Smooth muscle cell (in vitro differentiated cells): Measurements from ENCODE around the gene APBA2. TPM values are rescaled to one million over a fixed set of nuclear protein-coding genes. Genes with fewer than 3 reads are reported as not detected.

Source experiments
- DNase-seq: peaks from one replicate; lab custom pipeline; 2025; ENCODE audit not compliant: unreplicated experiment; lab: John Stamatoyannopoulos, UW
- H2AFZ ChIP-seq: fragments of 200-600 bp; sonication (generic); 2 replicates; pipeline ENCODE4 v1.6.0; 2016; ENCODE audit warnings: antibody characterized with exemption, low read depth, mild to moderate bottlenecking
- H3F3A ChIP-seq: fragments of 200-600 bp; sonication (generic); 2 replicates; pipeline ENCODE4 v1.6.0; 2017; ENCODE audit warnings: antibody characterized with exemption, low read depth
- H3K27ac ChIP-seq: fragments of 200-600 bp; sonication (generic); 2 replicates; pipeline ENCODE4 v1.5.1; 2016; ENCODE audit warnings: low read depth, mild to moderate bottlenecking
- H3K27me3 ChIP-seq: fragments of 200-600 bp; sonication (generic); 2 replicates; pipeline ENCODE4 v1.6.1; 2016; ENCODE audit warnings: low read depth, mild to moderate bottlenecking
- H3K36me3 ChIP-seq: fragments of 200-600 bp; sonication (generic); 2 replicates; pipeline ENCODE4 v1.5.1; 2016; ENCODE audit warnings: low read depth
- H3K4me1 ChIP-seq: fragments of 200-600 bp; sonication (generic); 2 replicates; pipeline ENCODE4 v1.5.1; 2016; ENCODE audit warnings: low read depth
- H3K4me2 ChIP-seq: fragments of 200-600 bp; sonication (generic); 2 replicates; pipeline ENCODE4 v1.6.0; 2016; ENCODE audit warnings: mild to moderate bottlenecking
- H3K4me3 ChIP-seq: fragments of 200-600 bp; sonication (generic); 2 replicates; pipeline ENCODE4 v1.5.1; 2016; ENCODE audit warnings: mild to moderate bottlenecking
- H3K79me2 ChIP-seq: fragments of 200-600 bp; sonication (generic); 2 replicates; pipeline ENCODE4 v1.6.0; 2016; ENCODE audit warnings: low read depth, mild to moderate bottlenecking
- H3K9ac ChIP-seq: fragments of 200-600 bp; sonication (generic); 2 replicates; pipeline ENCODE4 v1.6.0; 2016; ENCODE audit warnings: low read depth
- H3K9me3 ChIP-seq: fragments of 200-600 bp; sonication (generic); replicated peaks from 2 replicates; pipeline ENCODE4 v1.5.1; 2016; ENCODE audit warnings: low read depth
- H4K20me1 ChIP-seq: fragments of 200-600 bp; sonication (generic); 2 replicates; pipeline ENCODE4 v1.6.0; 2016; ENCODE audit warnings: low read depth
- WGBS: methylation state at CpG from one replicate; pipeline ENCODE4 v1.1.7; 2016; ENCODE audit warnings: low lambda C conversion rate; 5-methylcytosine and 5-hydroxymethylcytosine counted together
- polyA plus RNA-seq: library from polyadenylated mRNA; unstranded; fragments of >200 nt; fragmentation: Nextera tagmentation; extraction: Ambion mirVana; gene quantifications from 2 replicates; pipeline ENCODE4 v1.2.1, GENCODE V29; 2016
- total RNA-seq: library from RNA; depleted of rRNA; stranded (reverse); fragments of >200 nt; gene quantifications from 2 replicates; pipeline ENCODE4 v1.2.3, GENCODE V29; 2014
- TF ChIP-seq, protein P1 (sequence below): fragments of 200-600 bp; sonication (generic); IDR thresholded peaks from 2 replicates; pipeline ENCODE4 v1.5.1; 2017; ENCODE audit warnings: borderline replicate concordance, mild to moderate bottlenecking, antibody characterized with exemption; ENCODE audit not compliant: insufficient read depth, poor library complexity, severe bottlenecking

The APBA2 gene
- total and polyA plus RNA-seq, 2 experiments from 2014 or later = 10.2 to 14.9 TPM

DNA sequence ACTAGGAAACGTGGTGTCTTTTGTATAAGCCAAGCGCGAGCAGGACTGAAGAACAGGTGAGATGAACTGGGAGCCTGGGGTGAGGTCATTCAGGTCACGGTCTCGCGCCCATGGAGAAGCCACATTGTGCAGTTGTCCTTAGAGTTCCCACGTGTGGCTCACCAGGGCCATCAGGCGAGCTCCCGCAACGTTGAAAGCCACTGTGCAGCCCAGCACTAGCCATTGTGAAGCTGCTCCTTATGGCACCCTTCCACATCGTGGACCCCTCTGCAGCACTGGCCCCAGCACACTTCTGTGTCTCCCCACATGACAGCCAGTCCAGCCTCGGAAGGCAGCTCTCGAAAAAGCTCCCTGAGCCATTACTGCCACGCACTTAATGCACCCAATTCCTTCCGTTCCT is 7.6 kb upstream of the APBA2 start:
- H3K4me3 ChIP-seq = no peak overlapping the region
- H3K27me3 ChIP-seq = no peaks in the 10 kb centered on the region
- H2AFZ ChIP-seq = no peak overlapping the region
- no peak overlapping the region for H3K27ac ChIP-seq
- no peaks in the 10 kb centered on the region for H4K20me1 ChIP-seq
- TF ChIP-seq, protein P1, sequence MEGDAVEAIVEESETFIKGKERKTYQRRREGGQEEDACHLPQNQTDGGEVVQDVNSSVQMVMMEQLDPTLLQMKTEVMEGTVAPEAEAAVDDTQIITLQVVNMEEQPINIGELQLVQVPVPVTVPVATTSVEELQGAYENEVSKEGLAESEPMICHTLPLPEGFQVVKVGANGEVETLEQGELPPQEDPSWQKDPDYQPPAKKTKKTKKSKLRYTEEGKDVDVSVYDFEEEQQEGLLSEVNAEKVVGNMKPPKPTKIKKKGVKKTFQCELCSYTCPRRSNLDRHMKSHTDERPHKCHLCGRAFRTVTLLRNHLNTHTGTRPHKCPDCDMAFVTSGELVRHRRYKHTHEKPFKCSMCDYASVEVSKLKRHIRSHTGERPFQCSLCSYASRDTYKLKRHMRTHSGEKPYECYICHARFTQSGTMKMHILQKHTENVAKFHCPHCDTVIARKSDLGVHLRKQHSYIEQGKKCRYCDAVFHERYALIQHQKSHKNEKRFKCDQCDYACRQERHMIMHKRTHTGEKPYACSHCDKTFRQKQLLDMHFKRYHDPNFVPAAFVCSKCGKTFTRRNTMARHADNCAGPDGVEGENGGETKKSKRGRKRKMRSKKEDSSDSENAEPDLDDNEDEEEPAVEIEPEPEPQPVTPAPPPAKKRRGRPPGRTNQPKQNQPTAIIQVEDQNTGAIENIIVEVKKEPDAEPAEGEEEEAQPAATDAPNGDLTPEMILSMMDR = no peak
- H3K36me3 ChIP-seq = no peaks in the 10 kb centered on the region
- no peak overlapping the region for H3K9ac ChIP-seq
- no peaks in the 10 kb centered on the region for H3K9me3 ChIP-seq
- 92% methylated on average over 15 of the region's 15 CpGs for WGBS
- no peak overlapping the region for H3K4me2 ChIP-seq
- no peak for DNase-seq
- no peaks in the 10 kb centered on the region for H3F3A ChIP-seq
- H3K4me1 ChIP-seq = peaks cover 7% of the 10 kb centered on the region
- H3K79me2 ChIP-seq = no peaks in the 10 kb centered on the region

DNA sequence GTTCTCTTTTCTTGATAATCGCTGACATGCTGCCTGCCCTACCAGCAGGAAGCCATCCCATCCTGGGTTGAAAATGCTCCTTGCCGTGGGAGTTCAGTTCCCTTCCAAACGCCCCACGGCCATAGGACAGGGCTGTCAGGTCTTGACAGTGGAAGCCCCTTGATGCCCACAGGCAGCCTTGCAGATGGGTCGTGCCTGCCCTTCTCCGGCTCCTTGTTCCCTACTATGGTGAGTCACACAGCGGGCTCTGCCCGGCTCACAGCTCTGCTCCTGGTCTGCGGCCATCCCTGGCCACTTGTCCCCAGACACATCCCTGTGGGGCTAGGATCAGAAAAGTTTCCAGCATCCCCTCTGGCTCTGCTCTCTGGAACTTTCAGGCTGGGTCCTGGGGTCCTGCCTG is 6.2 kb upstream of the APBA2 start:
- Histone ChIP-seq H3K9ac (no peak overlapping the region), H3K79me2 (no peaks in the 10 kb centered on the region), H2AFZ (no peak overlapping the region), H3K27ac (no peak overlapping the region), H3F3A (no peaks in the 10 kb centered on the region), H3K9me3 (no peaks in the 10 kb centered on the region), H3K27me3 (no peaks in the 10 kb centered on the region), H3K4me2 (no peak overlapping the region), H3K4me3 (no peak overlapping the region), H4K20me1 (no peaks in the 10 kb centered on the region), H3K36me3 (no peaks in the 10 kb centered on the region), H3K4me1 (peaks cover 9% of the 10 kb centered on the region)
- DNase-seq = no peak
- 89% methylated on average over 9 of the region's 9 CpGs for WGBS
- TF ChIP-seq, protein P1 = no peak

DNA sequence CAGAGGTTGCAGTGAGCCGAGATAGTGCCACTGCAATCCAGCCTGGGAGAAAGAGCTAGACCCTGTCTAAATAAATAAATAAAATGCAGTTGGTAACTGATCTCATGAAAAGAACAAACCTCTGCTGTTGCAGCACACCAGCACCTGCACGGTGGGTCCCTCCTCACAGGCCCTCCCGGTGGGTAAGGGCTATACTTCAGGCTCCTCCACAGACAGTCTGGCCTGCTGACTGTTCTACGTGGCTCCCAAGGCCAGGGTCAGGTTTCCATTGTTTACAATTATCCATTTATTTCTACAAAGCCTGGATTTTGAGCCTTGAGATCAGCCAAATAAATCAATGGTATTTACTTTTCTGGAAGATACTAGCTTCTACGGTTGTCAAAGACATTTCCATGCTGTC is 5.1 kb upstream of the APBA2 start:
- H3K9ac ChIP-seq = no peak overlapping the region

GRCh38 chr15:28881170-28881569 is 4.6 kb upstream of the APBA2 start:
- H2AFZ ChIP-seq = no peak overlapping the region
- no peak overlapping the region for H3K9ac ChIP-seq

More for the DNA sequence above, 5.1 kb upstream of the APBA2 start:
- Histone ChIP-seq H3K27ac (no peak overlapping the region), H2AFZ (no peak overlapping the region), H4K20me1 (no peaks in the 10 kb centered on the region), H3K27me3 (peaks cover 9% of the 10 kb centered on the region), H3K79me2 (no peaks in the 10 kb centered on the region), H3K36me3 (no peaks in the 10 kb centered on the region), H3K4me2 (no peak overlapping the region), H3K9me3 (no peaks in the 10 kb centered on the region), H3K4me1 (peaks cover 10% of the 10 kb centered on the region), H3K4me3 (no peak overlapping the region), H3F3A (no peaks in the 10 kb centered on the region)
- WGBS = 90% methylated on average over 5 of the region's 5 CpGs
- TF ChIP-seq, protein P1 = no peak
- no peak for DNase-seq

More at GRCh38 chr15:28881170-28881569, 4.6 kb upstream of the APBA2 start:
- H3K36me3 ChIP-seq = no peaks in the 10 kb centered on the region
- TF ChIP-seq, protein P1 = no peak
- no peaks in the 10 kb centered on the region for H3F3A ChIP-seq
- H3K27ac ChIP-seq = no peak overlapping the region
- no peak overlapping the region for H3K4me3 ChIP-seq
- no peaks in the 10 kb centered on the region for H3K79me2 ChIP-seq
- peaks cover 8% of the 10 kb centered on the region for H3K4me1 ChIP-seq
- 82% methylated on average over 3 of the region's 3 CpGs for WGBS
- no peaks in the 10 kb centered on the region for H3K9me3 ChIP-seq
- no peak for DNase-seq
- no peak overlapping the region for H3K4me2 ChIP-seq
- H4K20me1 ChIP-seq = no peaks in the 10 kb centered on the region
- H3K27me3 ChIP-seq = peaks cover 9% of the 10 kb centered on the region
